HG02759 (cell line): Measurements from ENCODE around the gene TAF1C.

ENCODE experiments used
- ATAC-seq: cut with Tn5 transposase; IDR thresholded peaks from one replicate; pipeline ENCODE4 v1.9.1; 2021; ENCODE audit warnings: mild to moderate bottlenecking, moderate library complexity; ENCODE audit not compliant: unreplicated experiment

TAF1C gene

DNA sequence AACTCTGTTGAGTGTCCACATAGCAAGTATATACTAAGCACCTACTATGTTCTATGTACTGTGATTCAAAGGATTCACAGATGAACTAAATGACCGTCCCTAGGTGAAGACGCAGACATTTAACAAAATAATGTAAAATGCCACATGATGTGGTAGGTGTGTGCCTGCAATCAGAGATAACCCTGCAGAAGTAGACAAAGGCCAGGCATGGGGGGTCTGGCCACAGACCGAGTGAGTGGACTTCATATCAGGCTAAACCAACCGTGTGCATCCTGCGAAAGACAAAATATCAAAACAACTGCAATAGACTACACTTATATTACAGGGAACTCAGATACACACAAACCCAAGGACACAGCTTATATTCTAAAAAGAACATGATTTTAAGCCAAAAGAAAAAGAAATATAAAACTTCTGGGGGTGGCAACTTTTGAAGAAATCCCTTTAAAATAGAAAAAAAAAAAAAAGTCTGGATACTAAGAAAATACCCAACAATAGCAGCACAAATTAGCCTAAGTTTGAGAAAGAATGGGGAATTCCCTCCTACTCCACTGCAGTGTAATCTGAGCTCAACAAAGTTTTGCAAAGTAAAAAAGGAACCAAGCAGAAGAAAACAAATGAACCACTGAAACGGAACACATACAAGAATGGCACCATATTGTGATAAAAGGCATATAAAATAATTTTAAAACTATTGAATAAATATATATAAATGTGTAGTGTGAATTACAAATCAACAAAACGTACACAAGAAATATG lies 54.2 kb downstream of the TAF1C start:
- no peak for ATAC-seq

DNA sequence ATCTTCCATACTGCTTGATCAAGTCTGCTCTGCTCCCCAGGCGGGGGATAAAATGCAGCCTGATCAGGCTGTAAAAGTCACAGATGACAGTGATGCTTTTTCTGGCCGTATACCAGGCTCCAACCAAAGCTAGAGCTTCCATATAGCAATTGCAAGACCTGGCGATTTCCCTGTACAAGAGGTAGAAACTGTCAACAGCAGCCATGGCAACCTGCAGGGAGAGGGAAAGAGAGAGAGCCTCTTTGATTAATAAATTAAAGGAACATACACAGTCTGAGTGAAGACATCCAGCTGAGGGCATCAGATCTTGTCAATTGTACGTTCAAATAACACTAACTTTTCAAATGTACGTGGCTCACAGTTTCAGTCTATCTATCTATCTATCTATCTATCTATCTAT lies 55.7 kb downstream of the TAF1C start:
- no peak for ATAC-seq
